ENCODE data around the gene PKHD1.

- no peak for TF ChIP-seq POLR2A (IDR thresholded peaks at IDR 0.05; ENCODE audit: low read length)
- TF ChIP-seq GATA1 (IDR thresholded peaks at IDR 0.05; ENCODE audit: low read depth, low read length) = no peak
Measured at GRCh38 chr6:51954681-51955080, 132.7 kb downstream of the PKHD1 start.
